Skeletal muscle tissue (tissue), 4 donors: ENCODE measurements around the gene FIGNL1. TPM values are rescaled to one million over a fixed set of nuclear protein-coding genes. Genes with fewer than 3 reads are reported as not detected.

ENCODE experiments used
- H3K27ac ChIP-seq: one replicate; pipeline ENCODE4 v1.7.0; 2013; ENCODE audit warnings: mild to moderate bottlenecking, low read depth, low read length, inconsistent platforms
- H3K27me3 ChIP-seq, 3 donors: one replicate each; pipeline ENCODE4 v1.7.0; 2013; ENCODE audit warnings: low read length in 3 of 3; ENCODE audit not compliant: control insufficient read depth in 3 of 3, insufficient read depth in 3 of 3
- H3K36me3 ChIP-seq, 3 donors: one replicate each; pipeline ENCODE4 v1.7.0; 2013; ENCODE audit warnings: low read length in 3 of 3; ENCODE audit not compliant: control insufficient read depth in 3 of 3, insufficient read depth in 3 of 3
- H3K4me1 ChIP-seq, 3 donors: one replicate each; pipeline ENCODE4 v1.7.0; 2013; ENCODE audit warnings: low read length in 3 of 3, mild to moderate bottlenecking in 3 of 3; ENCODE audit not compliant: control insufficient read depth in 3 of 3, insufficient read depth in 3 of 3
- H3K4me3 ChIP-seq, 3 donors: one replicate each; pipeline ENCODE4 v1.7.0; 2013; ENCODE audit warnings: low read length in 3 of 3
- H3K9ac ChIP-seq, 3 donors: one replicate each; pipeline ENCODE4 v1.7.0; 2013; ENCODE audit warnings: low read length in 3 of 3, mild to moderate bottlenecking in 3 of 3, moderate library complexity in 2 of 3, low read depth in 1 of 3
- H3K9me3 ChIP-seq, 3 donors: one replicate each; pipeline ENCODE4 v1.7.0; 2013; ENCODE audit warnings: low read length in 3 of 3; ENCODE audit not compliant: control insufficient read depth in 3 of 3
- total RNA-seq: library from RNA; depleted of rRNA; stranded (reverse); fragments of >200 nt; gene quantifications from one replicate; pipeline ENCODE4 v1.2.3, GENCODE V29; 2014
- donor health status: Osteomylitis.

The FIGNL1 gene
- total RNA-seq, 1 donor from 2014 or later = 14.6 TPM

- no peaks in the 10 kb centered on the region for H3K9me3 ChIP-seq
- H3K9ac ChIP-seq = no peak overlapping the region
- no peak overlapping the region for H3K27ac ChIP-seq
- no peaks in the 10 kb centered on the region for H3K27me3 ChIP-seq
- H3K4me3 ChIP-seq = no peak overlapping the region
- H3K4me1 ChIP-seq = peaks cover 0 to 2% (median under 1%) of the 10 kb centered on the region in 3 donors
- H3K36me3 ChIP-seq = no peaks in the 10 kb centered on the region
Measured at GRCh38 chr7:50486512-50486911, 36.4 kb upstream of the FIGNL1 start.

GRCh38 chr7:50481867-50482266 is 31.7 kb upstream of the FIGNL1 start:
- H3K36me3 ChIP-seq = no peaks in the 10 kb centered on the region
- H3K27ac ChIP-seq = no peak overlapping the region
- no peaks in the 10 kb centered on the region for H3K9me3 ChIP-seq
- no peak overlapping the region for H3K4me3 ChIP-seq
- H3K9ac ChIP-seq = no peak overlapping the region
- H3K4me1 ChIP-seq = no peaks in the 10 kb centered on the region
- H3K27me3 ChIP-seq = no peaks in the 10 kb centered on the region

- Histone ChIP-seq H3K9me3 (no peaks in the 10 kb centered on the region), H3K27me3 (no peaks in the 10 kb centered on the region), H3K36me3 (no peaks in the 10 kb centered on the region)
Measured at GRCh38 chr7:50480797-50481196, 30.6 kb upstream of the FIGNL1 start.

DNA sequence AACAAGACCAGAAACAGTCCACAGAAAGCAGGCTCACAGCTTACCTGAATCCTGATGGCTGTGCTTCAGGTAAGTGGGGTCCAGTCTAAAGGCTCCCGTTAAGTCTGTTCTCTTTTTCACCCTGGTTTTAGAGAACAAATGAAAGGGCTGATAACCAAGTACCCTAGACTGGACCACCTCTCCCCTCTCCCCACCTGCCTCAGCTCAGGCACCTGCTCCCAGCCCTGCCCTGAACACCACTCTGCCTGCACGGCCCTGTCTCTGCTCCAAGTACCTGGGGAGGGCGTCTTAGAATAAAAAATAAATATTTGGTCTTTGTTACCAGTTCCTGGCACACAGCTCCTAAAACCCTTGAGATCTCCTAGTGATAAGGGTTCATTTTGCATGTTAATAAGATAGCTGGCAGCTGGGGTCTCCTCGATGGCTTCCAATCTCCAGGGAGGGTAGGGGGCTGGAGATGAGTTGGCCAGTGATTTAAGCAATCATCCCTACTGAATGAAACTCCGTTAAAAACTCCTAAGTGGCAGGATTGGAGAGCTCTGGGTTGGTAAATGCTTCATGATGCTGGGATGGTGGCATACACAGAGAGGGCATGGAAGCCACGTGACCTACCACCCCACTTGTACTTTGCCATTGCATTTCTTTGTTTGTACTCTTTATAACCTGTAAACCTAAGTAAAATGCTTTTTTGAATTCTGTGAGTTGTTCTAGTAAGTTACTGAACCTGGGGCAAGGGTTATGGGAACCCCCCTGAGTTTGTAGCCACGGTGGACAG is 29.8 kb upstream of the FIGNL1 start:
- H3K27ac ChIP-seq = no peak overlapping the region
- no peak overlapping the region for H3K4me3 ChIP-seq
- H3K9me3 ChIP-seq = no peaks in the 10 kb centered on the region
- no peaks in the 10 kb centered on the region for H3K36me3 ChIP-seq
- no peak overlapping the region for H3K9ac ChIP-seq
- peaks cover 0 to under 1% (median under 1%) of the 10 kb centered on the region in 3 donors for H3K4me1 ChIP-seq
- no peaks in the 10 kb centered on the region for H3K27me3 ChIP-seq

More at GRCh38 chr7:50480797-50481196, 30.6 kb upstream of the FIGNL1 start:
- Histone ChIP-seq H3K9ac (no peak overlapping the region), H3K27ac (no peak overlapping the region), H3K4me1 (no peaks in the 10 kb centered on the region), H3K4me3 (no peak overlapping the region)

DNA sequence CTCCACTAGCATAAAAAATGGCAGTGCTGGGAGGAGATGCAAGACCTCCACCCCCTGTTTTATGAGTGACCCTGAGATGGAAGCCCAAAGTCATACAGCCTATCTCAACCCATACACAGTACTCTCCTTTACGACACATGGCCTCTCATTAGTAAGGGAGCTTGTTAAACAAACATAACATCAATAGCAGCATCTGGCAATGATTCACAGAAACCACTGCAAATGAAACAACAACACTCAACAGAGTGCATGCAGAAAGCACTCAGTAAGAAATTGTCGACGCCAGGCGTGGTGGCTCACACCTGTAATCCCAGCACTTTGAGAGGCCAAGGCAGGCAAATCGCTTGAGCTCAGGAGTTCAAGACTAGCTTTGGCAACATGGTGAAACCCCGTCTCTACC is 27.5 kb upstream of the FIGNL1 start:
- no peak overlapping the region for H3K9ac ChIP-seq
- H3K36me3 ChIP-seq = no peaks in the 10 kb centered on the region
- H3K27me3 ChIP-seq = no peaks in the 10 kb centered on the region
- H3K4me1 ChIP-seq = peaks cover 13 to 23% (median 20%) of the 10 kb centered on the region in 3 donors
- H3K4me3 ChIP-seq = no peak overlapping the region
- no peaks in the 10 kb centered on the region for H3K9me3 ChIP-seq
- H3K27ac ChIP-seq = no peak overlapping the region

DNA sequence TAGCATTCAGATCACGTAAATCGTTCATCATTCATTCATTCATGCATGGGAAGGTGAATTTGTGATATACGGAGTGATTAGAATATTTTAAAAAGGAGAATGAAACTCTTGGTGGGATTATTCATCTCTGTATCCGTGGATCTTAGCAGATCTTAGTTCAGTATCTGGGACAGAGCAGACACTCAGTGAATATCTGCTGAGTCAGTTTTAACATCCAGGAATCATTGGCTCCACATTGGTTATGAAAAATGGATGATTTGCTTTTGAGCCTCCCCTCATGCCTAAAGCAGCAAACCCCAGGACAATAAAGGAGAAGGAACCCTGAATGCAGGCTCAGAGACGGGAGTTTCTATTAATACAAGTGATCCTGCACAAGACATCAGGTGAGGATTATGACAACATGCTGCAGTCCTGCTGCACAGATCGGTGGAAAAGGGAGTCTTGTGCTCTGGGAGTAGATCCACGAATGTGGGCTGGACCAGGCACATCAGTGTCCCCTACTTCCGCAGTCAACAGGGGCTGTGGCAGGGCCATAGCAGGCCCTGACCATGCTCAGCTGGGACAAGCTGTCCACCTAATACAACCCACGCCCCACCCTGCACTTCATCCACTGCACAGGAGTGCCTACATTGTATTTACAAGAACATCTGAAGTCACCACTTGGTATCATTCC is 26.9 kb upstream of the FIGNL1 start:
- Histone ChIP-seq H3K9me3 (no peaks in the 10 kb centered on the region), H3K4me1 (peaks cover 13 to 23% (median 20%) of the 10 kb centered on the region in 3 donors), H3K36me3 (no peaks in the 10 kb centered on the region), H3K4me3 (no peak overlapping the region), H3K9ac (no peak overlapping the region), H3K27me3 (no peaks in the 10 kb centered on the region), H3K27ac (no peak overlapping the region)

DNA sequence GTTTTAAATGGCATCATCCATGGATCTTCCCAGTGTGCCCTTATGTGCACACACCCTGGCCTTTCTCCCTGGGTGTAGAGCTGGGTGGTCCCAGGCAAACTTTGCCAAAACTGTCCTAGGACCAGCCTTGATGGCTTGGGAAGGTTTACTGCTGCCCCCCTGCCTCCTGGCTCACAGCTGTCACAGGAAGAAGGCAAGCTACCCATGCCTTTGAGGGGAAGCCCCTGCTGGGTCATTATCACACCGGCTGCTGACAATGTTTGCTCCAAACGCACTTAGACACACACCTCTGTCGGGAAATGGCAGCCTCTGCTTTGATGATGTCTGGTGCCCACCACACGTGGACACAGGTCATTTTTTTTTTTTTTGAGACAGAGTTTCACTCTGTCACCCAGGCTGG is 25.2 kb upstream of the FIGNL1 start:
- no peak overlapping the region for H3K4me3 ChIP-seq
- H3K27ac ChIP-seq = no peak overlapping the region
- H3K9ac ChIP-seq = no peak overlapping the region
- peaks cover 13 to 23% (median 22%) of the 10 kb centered on the region in 3 donors for H3K4me1 ChIP-seq
- no peaks in the 10 kb centered on the region for H3K27me3 ChIP-seq
- H3K36me3 ChIP-seq = no peaks in the 10 kb centered on the region
- H3K9me3 ChIP-seq = no peaks in the 10 kb centered on the region

GRCh38 chr7:50474382-50475160 is 24.4 kb upstream of the FIGNL1 start:
- Histone ChIP-seq H3K4me3 (no peak overlapping the region), H3K27me3 (no peaks in the 10 kb centered on the region), H3K27ac (no peak overlapping the region), H3K9me3 (no peaks in the 10 kb centered on the region), H3K4me1 (peaks cover 13 to 26% (median 24%) of the 10 kb centered on the region in 3 donors), H3K36me3 (no peaks in the 10 kb centered on the region), H3K9ac (peak overlapping the region in 1 of 3 donors; percentile 45)

GRCh38 chr7:50473531-50473930 is 23.4 kb upstream of the FIGNL1 start:
- Histone ChIP-seq H3K4me1 (peaks cover 13 to 26% (median 24%) of the 10 kb centered on the region in 3 donors), H3K9ac (peak overlapping the region in 1 of 3 donors; percentile 2), H3K27me3 (no peaks in the 10 kb centered on the region), H3K9me3 (no peaks in the 10 kb centered on the region), H3K4me3 (no peak overlapping the region), H3K36me3 (no peaks in the 10 kb centered on the region), H3K27ac (no peak overlapping the region)
